MM.1S (cell line): ENCODE measurements around the gene ACTN1.

ENCODE experiments used
- DNase-seq: peaks from one replicate; pipeline ENCODE4 v3.0.0-alpha.2; 2015
- H2AFZ ChIP-seq: fragments of 300-600 bp; sonication (generic); 2 replicates; pipeline ENCODE4 v1.6.0; 2016; ENCODE audit warnings: antibody characterized with exemption, low read length
- H3F3A ChIP-seq: fragments of 300-600 bp; sonication (generic); 2 replicates; pipeline ENCODE4 v1.6.1; 2016; ENCODE audit warnings: mild to moderate bottlenecking, antibody characterized with exemption, low read length, moderate library complexity, mixed read lengths; ENCODE audit not compliant: insufficient read depth
- H3K27ac ChIP-seq: fragments of 300-600 bp; sonication (generic); 2 replicates; pipeline ENCODE4 v1.5.1; 2016; ENCODE audit warnings: mild to moderate bottlenecking, low read length
- H3K27me3 ChIP-seq: fragments of 300-600 bp; sonication (generic); replicated peaks from 2 replicates; pipeline ENCODE4 v1.6.0; 2016; ENCODE audit warnings: low read length; ENCODE audit not compliant: insufficient read depth
- H3K36me3 ChIP-seq: fragments of 300-600 bp; sonication (generic); replicated peaks from 2 replicates; pipeline ENCODE4 v1.6.1; 2016; ENCODE audit warnings: mild to moderate bottlenecking, low read length, mixed read lengths; ENCODE audit not compliant: insufficient read depth
- H3K4me1 ChIP-seq: fragments of 300-600 bp; sonication (generic); 2 replicates; pipeline ENCODE4 v1.6.1; 2016; ENCODE audit warnings: low read length, mixed read lengths
- H3K4me2 ChIP-seq: fragments of 300-600 bp; sonication (generic); 2 replicates; pipeline ENCODE4 v1.6.0; 2016; ENCODE audit warnings: low read depth, low read length
- H3K4me3 ChIP-seq: fragments of 300-600 bp; sonication (generic); 2 replicates; pipeline ENCODE4 v1.5.1; 2016; ENCODE audit warnings: low read length, mixed read lengths
- H3K79me2 ChIP-seq: fragments of 300-600 bp; sonication (generic); 2 replicates; pipeline ENCODE4 v1.6.1; 2016; ENCODE audit warnings: mixed run types, low read length, mixed read lengths
- H3K9ac ChIP-seq: fragments of 300-600 bp; sonication (generic); 2 replicates; pipeline ENCODE4 v1.6.1; 2016; ENCODE audit warnings: low read length, mixed read lengths
- H3K9me2 ChIP-seq: fragments of 300-600 bp; sonication (generic); replicated peaks from 2 replicates; pipeline ENCODE4 v1.6.1; 2016; ENCODE audit warnings: mild to moderate bottlenecking, low read length, mixed read lengths; ENCODE audit not compliant: insufficient read depth
- H3K9me3 ChIP-seq: fragments of 300-600 bp; sonication (generic); replicated peaks from 2 replicates; pipeline ENCODE4 v1.6.1; 2016; ENCODE audit warnings: mild to moderate bottlenecking, low read length, mixed read lengths; ENCODE audit not compliant: insufficient read depth
- H4K20me1 ChIP-seq: fragments of 300-600 bp; sonication (generic); 2 replicates; pipeline ENCODE4 v1.6.1; 2016; ENCODE audit warnings: mild to moderate bottlenecking, low read length, moderate library complexity, mixed read lengths; ENCODE audit not compliant: insufficient read depth
- CTCF ChIP-seq: fragments of 300-600 bp; sonication (generic); IDR thresholded peaks from 2 replicates; pipeline ENCODE4 v1.5.1; 2016; ENCODE audit warnings: antibody characterized with exemption, low read length, mixed read lengths
- EZH2 ChIP-seq: fragments of 300-600 bp; sonication (generic); optimal IDR thresholded peaks from 2 replicates; pipeline ENCODE3; 2017; ENCODE audit warnings: low read depth, mild to moderate bottlenecking, antibody characterized with exemption, low read length, mixed read lengths
- EZH2phosphoT487 ChIP-seq: fragments of 300-600 bp; sonication (generic); IDR thresholded peaks from 2 replicates; pipeline ENCODE4 v1.6.1; 2018; ENCODE audit warnings: antibody characterized with exemption, low read length

The ACTN1 gene

GRCh38 chr14:68971411-68972035 lies 7.6 kb downstream of the ACTN1 start:
- Histone ChIP-seq H3K4me3 (no peak overlapping the region), H3K9me3 (no peaks in the 10 kb centered on the region), H3K27me3 (no peaks in the 10 kb centered on the region), H2AFZ (no peak overlapping the region), H3K79me2 (no peaks in the 10 kb centered on the region), H3K27ac (no peak overlapping the region), H3F3A (0 out of 2 replicates have a peak, but pooled peaks cover 2% of the 10 kb centered on the region), H3K4me1 (peaks cover 14% of the 10 kb centered on the region; the same call in 1 of the 2 replicates), H3K4me2 (no peak overlapping the region), H3K9me2 (no peaks in the 10 kb centered on the region), H3K9ac (no peak overlapping the region), H4K20me1 (no peaks in the 10 kb centered on the region), H3K36me3 (no peaks in the 10 kb centered on the region)
- no peak for TF ChIP-seq EZH2phosphoT487
- TF ChIP-seq CTCF = no peak
- no peak for TF ChIP-seq EZH2
- DNase-seq = no peak

GRCh38 chr14:68970736-68971135 lies 8.4 kb downstream of the ACTN1 start:
- Histone ChIP-seq H3K4me3 (no peak overlapping the region), H2AFZ (no peak overlapping the region), H3K4me2 (peak overlapping the region; percentile 21; the same call in 1 of the 2 replicates), H3K27ac (peak overlapping the region; percentile 47; the same call in 1 of the 2 replicates), H3F3A (0 out of 2 replicates have a peak, but pooled peaks cover 2% of the 10 kb centered on the region), H3K9me2 (no peaks in the 10 kb centered on the region), H3K9me3 (no peaks in the 10 kb centered on the region), H3K79me2 (no peaks in the 10 kb centered on the region), H4K20me1 (no peaks in the 10 kb centered on the region), H3K9ac (no peak overlapping the region), H3K36me3 (no peaks in the 10 kb centered on the region), H3K4me1 (peaks cover 14% of the 10 kb centered on the region; the same call in 1 of the 2 replicates), H3K27me3 (no peaks in the 10 kb centered on the region)
- no peak for TF ChIP-seq EZH2
- TF ChIP-seq EZH2phosphoT487 = no peak
- no peak for TF ChIP-seq CTCF
- DNase-seq = no peak

GRCh38 chr14:68970038-68970612 lies 9.0 kb downstream of the ACTN1 start:
- Histone ChIP-seq H3K36me3 (no peaks in the 10 kb centered on the region), H3K27ac (peak overlapping the region; percentile 47; the same call in 1 of the 2 replicates), H3K4me1 (peaks cover 14% of the 10 kb centered on the region; the same call in 1 of the 2 replicates), H4K20me1 (no peaks in the 10 kb centered on the region), H3F3A (0 out of 2 replicates have a peak, but pooled peaks cover 2% of the 10 kb centered on the region), H3K4me2 (peak overlapping the region; percentile 21; the same call in 1 of the 2 replicates), H2AFZ (no peak overlapping the region), H3K4me3 (no peak overlapping the region), H3K9me3 (no peaks in the 10 kb centered on the region), H3K9ac (0 out of 2 replicates have a peak overlapping the region, but pooled peaks have one; percentile 23), H3K79me2 (no peaks in the 10 kb centered on the region), H3K9me2 (no peaks in the 10 kb centered on the region), H3K27me3 (no peaks in the 10 kb centered on the region)
- DNase-seq = peak; percentile 50
- TF ChIP-seq CTCF (no peak), EZH2 (no peak), EZH2phosphoT487 (no peak)
